ENCODE measurements around the gene ANKRD62.

The ANKRD62 gene

GRCh38 chr18:12099160-12099559 lies 5.5 kb downstream of the ANKRD62 start:
- ChIA-PET POLR2A (no interaction called here), CTCF (interaction anchor here (2.0 kb wide), 1 partner anchor 138 kb away, joined by 6 read pairs; no protein-coding TSS in a partner anchor)
- DNase-seq (ENCODE audit: extremely low spot score), result no peak
- no peak for TF ChIP-seq CTCF (IDR thresholded peaks at IDR 0.05; ENCODE audit: control extremely low read depth, extremely low read depth, low read depth, missing control alignments)

GRCh38 chr18:12101266-12101665 lies 7.6 kb downstream of the ANKRD62 start:
- POLR2A ChIA-PET, result no interaction called here
- no peak for DNase-seq (ENCODE audit: extremely low spot score)
- CTCF ChIA-PET, result interaction anchor here (0.9 to 2.1 kb wide), 2 partner anchors 9 to 10 kb away, joined by 3 to 5 read pairs; no protein-coding TSS in a partner anchor
- TF ChIP-seq CTCF (IDR thresholded peaks at IDR 0.05; ENCODE audit: control extremely low read depth, extremely low read depth, low read depth, missing control alignments), result no peak

GRCh38 chr18:12102136-12102842 lies 8.6 kb downstream of the ANKRD62 start:
- ChIA-PET CTCF (interaction anchor here (0.8 to 2.1 kb wide), 3 partner anchors 9 to 164 kb away, joined by 3 to 5 read pairs (median 3); no protein-coding TSS in a partner anchor), POLR2A (no interaction called here)
- no peak for TF ChIP-seq CTCF (IDR thresholded peaks at IDR 0.05; ENCODE audit: control extremely low read depth, extremely low read depth, low read depth, missing control alignments)
- no peak for DNase-seq (ENCODE audit: extremely low spot score)

GRCh38 chr18:12106471-12106870 lies 12.8 kb downstream of the ANKRD62 start:
- CTCF ChIA-PET, result no interaction called here
- TF ChIP-seq CTCF (IDR thresholded peaks at IDR 0.05; ENCODE audit: control extremely low read depth, extremely low read depth, low read depth, missing control alignments), result no peak
- DNase-seq (ENCODE audit: extremely low spot score), result no peak
- POLR2A ChIA-PET, result no interaction called here

GRCh38 chr18:12109836-12110235 lies 16.2 kb downstream of the ANKRD62 start:
- POLR2A ChIA-PET, result no interaction called here
- no peak for DNase-seq (ENCODE audit: extremely low spot score)
- TF ChIP-seq CTCF (IDR thresholded peaks at IDR 0.05; ENCODE audit: control extremely low read depth, extremely low read depth, low read depth, missing control alignments), result no peak
- CTCF ChIA-PET, result no interaction called here

GRCh38 chr18:12113999-12114646 lies 20.5 kb downstream of the ANKRD62 start:
- no peak for TF ChIP-seq CTCF (IDR thresholded peaks at IDR 0.05; ENCODE audit: control extremely low read depth, extremely low read depth, low read depth, missing control alignments)
- DNase-seq (ENCODE audit: extremely low spot score), result no peak
- POLR2A ChIA-PET, result no interaction called here
- CTCF ChIA-PET, result no interaction called here

Data from GM10248 (cell line).